ENCODE measurements around the gene ARID1B. TPM values are rescaled to one million over a fixed set of nuclear protein-coding genes. Genes with fewer than 3 reads are reported as not detected.

ARID1B gene
- total and polyA plus RNA-seq, 2 of the 13 experiments (the other 11 are each of a cell fraction or from before 2014, with no cell fraction given) = 20.1 to 32.6 TPM

GRCh38 chr6:157244175-157244574, 467.0 kb downstream of the ARID1B start:
- Histone ChIP-seq H3K9ac (ENCODE audit: insufficient read depth, low read depth, low read length) (no peak overlapping the region), H3K4me1 (ENCODE audit: insufficient read depth, low read length) (peaks cover 13% of the 10 kb centered on the region), H3K79me2 (ENCODE audit: insufficient read depth, low read length) (no peaks in the 10 kb centered on the region), H3K4me3 (replicated peaks in 1 of 3; ENCODE audit: insufficient read depth in 1 of 3, low read depth in 2 of 3, low read length in 3 of 3) (no peak overlapping the region), H3K4me2 (ENCODE audit: low read depth, low read length) (no peak overlapping the region), H4K20me1 (ENCODE audit: insufficient read depth, low read length) (no peaks in the 10 kb centered on the region), H3K27me3 (ENCODE audit: control insufficient read depth in 1 of 2, insufficient read depth in 2 of 2, low read length in 2 of 2) (peaks cover 6 to 52% of the 10 kb centered on the region in 2 experiments; a peak in 3 of 5 replicates), H2AFZ (ENCODE audit: low read length) (no peak overlapping the region), H3K9me3 (ENCODE audit: low read length) (no peaks in the 10 kb centered on the region), H3K27ac (ENCODE audit: extremely low read length, insufficient read depth, low read length) (no peak overlapping the region), H3K36me3 (replicated peaks in 1 of 2; ENCODE audit: control insufficient read depth in 1 of 2, insufficient read depth in 2 of 2, low read length in 2 of 2) (no peaks in the 10 kb centered on the region)
- ATAC-seq (no peak), FAIRE-seq (no peak), DNase-seq (ENCODE audit: low spot score) (no peak)
- intact Hi-C loops (cut with micrococcal nuclease; ENCODE audit: unreplicated experiment) (no loop called here), in situ Hi-C loops (cut with HindIII; ENCODE audit: extremely low pct_ligation_motif_present, low pct_unique_long_range_greater_than_20kb) (no loop called here)
- no TSS peak for BruUV-seq (replicated peaks)
- WGBS (ENCODE audit: low lambda C conversion rate) = 17% methylated on average over 4 of the region's 4 CpGs
- ChIA-PET CTCF (ENCODE audit: low intra/inter-chr PET ratio, low total read pairs) (no interaction called here), POLR2A (no interaction called here)
- TF ChIP-seq SMYD3 (CRISPR knock-in tag; IDR thresholded peaks at IDR 0.05) = no peak
- no peak for TF ChIP-seq ZNF589 (CRISPR knock-in tag; conservative IDR thresholded peaks at IDR 0.05)
- no peak for TF ChIP-seq EHMT2 (IDR thresholded peaks at IDR 0.05; ENCODE audit: borderline replicate concordance, low read depth, low read length)
- TF ChIP-seq TGIF2 (CRISPR knock-in tag; IDR thresholded peaks at IDR 0.05) = no peak
- TF ChIP-seq HOMEZ (CRISPR knock-in tag; IDR thresholded peaks at IDR 0.05; ENCODE audit: low read depth) = no peak

GRCh38 chr6:157244780-157245179, 467.6 kb downstream of the ARID1B start:
- no peak overlapping the region for H3K4me2 ChIP-seq (ENCODE audit: low read depth, low read length)
- peaks cover 6 to 52% of the 10 kb centered on the region in 2 experiments; a peak in 3 of 5 replicates for H3K27me3 ChIP-seq (ENCODE audit: control insufficient read depth in 1 of 2, insufficient read depth in 2 of 2, low read length in 2 of 2)
- ChIA-PET CTCF (ENCODE audit: low intra/inter-chr PET ratio, low total read pairs) (no interaction called here), POLR2A (no interaction called here)
- no TSS peak for BruUV-seq (replicated peaks)
- H3K9ac ChIP-seq (ENCODE audit: insufficient read depth, low read depth, low read length) = no peak overlapping the region
- no peaks in the 10 kb centered on the region for H3K9me3 ChIP-seq (ENCODE audit: low read length)
- in situ Hi-C loops (cut with HindIII; ENCODE audit: extremely low pct_ligation_motif_present, low pct_unique_long_range_greater_than_20kb) = no loop called here
- no peaks in the 10 kb centered on the region for H3K36me3 ChIP-seq (replicated peaks in 1 of 2; ENCODE audit: control insufficient read depth in 1 of 2, insufficient read depth in 2 of 2, low read length in 2 of 2)
- FAIRE-seq (no peak), ATAC-seq (no peak), DNase-seq (ENCODE audit: low spot score) (no peak)
- no peaks in the 10 kb centered on the region for H3K79me2 ChIP-seq (ENCODE audit: insufficient read depth, low read length)
- 14% methylated on average over 4 of the region's 4 CpGs for WGBS (ENCODE audit: low lambda C conversion rate)
- H3K4me1 ChIP-seq (ENCODE audit: insufficient read depth, low read length) = peaks cover 11% of the 10 kb centered on the region
- no peaks in the 10 kb centered on the region for H4K20me1 ChIP-seq (ENCODE audit: insufficient read depth, low read length)
- no peak overlapping the region for H3K4me3 ChIP-seq (replicated peaks in 1 of 3; ENCODE audit: insufficient read depth in 1 of 3, low read depth in 2 of 3, low read length in 3 of 3)
- no peak overlapping the region for H2AFZ ChIP-seq (ENCODE audit: low read length)
- intact Hi-C loops (cut with micrococcal nuclease; ENCODE audit: unreplicated experiment) = no loop called here
- no peak overlapping the region for H3K27ac ChIP-seq (ENCODE audit: extremely low read length, insufficient read depth, low read length)
- TF ChIP-seq SPEN (CRISPR knock-in tag; IDR thresholded peaks at IDR 0.05; ENCODE audit: low read depth) (no peak), NCOA2 (CRISPR knock-in tag; IDR thresholded peaks at IDR 0.05) (no peak), CTCF (CRISPR knock-in tag; IDR thresholded peaks at IDR 0.05) (no peak), ZFP82 (CRISPR knock-in tag; IDR thresholded peaks at IDR 0.05; ENCODE audit: borderline replicate concordance) (no peak), RNF2 (conservative IDR thresholded peaks at IDR 0.05; ENCODE audit: low read depth) (no peak), ZNF496 (CRISPR knock-in tag; IDR thresholded peaks at IDR 0.05; ENCODE audit: insufficient replicate concordance) (no peak), FOXK2 (IDR thresholded peaks at IDR 0.05) (no peak), ZKSCAN8 (CRISPR knock-in tag; IDR thresholded peaks at IDR 0.05; ENCODE audit: borderline replicate concordance) (no peak), CBX1 (IDR thresholded peaks at IDR 0.05; ENCODE audit: low read depth) (no peak), KAT2B (IDR thresholded peaks at IDR 0.05; ENCODE audit: borderline replicate concordance, low read depth, low read length) (no peak)
